GM19324 (cell line): ENCODE results near the gene NDUFA13.

Source experiments
- ATAC-seq: cut with Tn5 transposase; IDR thresholded peaks from one replicate; pipeline ENCODE4 v1.9.1; 2021; ENCODE audit warnings: mild to moderate bottlenecking, moderate library complexity; ENCODE audit not compliant: unreplicated experiment, low FRiP score

Gene NDUFA13

DNA sequence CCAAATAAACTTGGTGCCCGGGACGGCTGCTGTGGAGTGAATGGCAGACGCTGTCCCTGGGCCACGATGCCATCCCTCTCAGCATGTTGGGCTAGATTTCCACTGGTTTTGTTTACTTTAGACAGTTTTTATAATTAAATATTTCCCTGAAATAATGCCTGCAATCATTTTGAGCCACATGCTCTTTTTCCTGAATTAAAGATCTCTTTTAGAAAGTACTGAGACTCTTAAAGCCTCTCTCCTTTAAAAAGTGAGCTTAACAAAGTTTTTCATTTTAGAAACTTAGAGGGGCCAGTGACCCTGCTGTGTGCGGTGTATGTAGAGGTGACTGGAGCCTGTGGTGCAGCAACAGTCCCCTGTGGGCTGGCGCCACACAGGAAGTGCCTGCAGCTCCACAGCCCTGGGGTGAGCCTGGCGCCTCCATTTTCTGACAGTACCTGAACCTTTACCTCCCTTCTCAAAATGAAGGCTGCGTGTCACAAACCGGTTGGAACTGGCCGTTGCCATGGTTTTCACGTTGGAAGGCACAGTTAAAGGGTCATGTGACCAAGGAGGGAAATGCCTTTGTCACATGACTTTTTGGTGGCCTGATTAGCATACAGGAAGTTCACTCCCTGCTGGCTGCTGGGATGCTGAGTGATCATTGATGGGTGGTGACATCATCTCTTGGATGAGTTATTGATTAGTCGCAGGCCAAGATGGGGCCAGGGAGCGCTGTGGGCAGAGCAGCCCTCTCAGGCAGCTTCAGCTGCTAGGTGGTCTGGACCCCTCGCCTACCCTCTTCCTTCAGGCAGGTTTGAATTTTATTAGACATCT, 26.9 kb upstream of the NDUFA13 start:
- ATAC-seq = no peak

GRCh38 chr19:19489804-19490204, 26.2 kb upstream of the NDUFA13 start:
- no peak for ATAC-seq

DNA sequence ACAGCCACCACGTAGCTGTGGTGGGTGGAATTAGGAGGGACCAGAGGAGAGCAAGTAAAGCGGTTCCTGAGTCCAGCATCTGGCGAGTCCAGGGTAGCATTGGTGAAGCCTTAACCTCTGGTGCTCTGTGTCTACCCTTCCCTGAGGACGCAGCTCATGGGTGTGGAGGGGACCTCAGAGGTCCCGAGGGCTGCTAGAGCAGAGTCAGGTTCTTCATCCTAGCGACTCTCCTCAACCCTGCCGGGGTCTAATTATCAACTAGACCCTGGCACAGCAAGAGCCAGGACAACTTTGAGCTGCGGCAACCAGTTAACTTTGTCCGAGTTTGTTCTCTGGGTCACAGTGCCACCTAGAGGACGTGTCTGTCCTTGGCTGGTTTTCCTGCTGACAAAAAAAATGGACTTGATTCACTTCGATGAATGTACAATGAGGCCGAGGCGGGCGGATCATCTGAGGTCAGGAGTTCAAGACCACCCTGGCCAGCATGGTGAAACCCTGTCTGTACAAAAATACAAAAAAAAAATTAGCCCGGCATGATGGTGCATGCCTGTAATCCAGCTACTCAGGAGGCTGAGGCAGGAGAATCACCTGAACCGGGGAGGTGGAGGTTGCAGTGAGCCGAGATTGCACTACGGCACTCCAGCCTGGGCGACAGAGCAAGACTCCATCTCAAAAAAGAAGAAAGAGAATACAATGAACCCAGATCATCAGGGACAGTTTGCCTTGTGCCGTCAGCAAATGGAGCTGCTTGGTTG, 25.6 kb upstream of the NDUFA13 start:
- no peak for ATAC-seq

DNA sequence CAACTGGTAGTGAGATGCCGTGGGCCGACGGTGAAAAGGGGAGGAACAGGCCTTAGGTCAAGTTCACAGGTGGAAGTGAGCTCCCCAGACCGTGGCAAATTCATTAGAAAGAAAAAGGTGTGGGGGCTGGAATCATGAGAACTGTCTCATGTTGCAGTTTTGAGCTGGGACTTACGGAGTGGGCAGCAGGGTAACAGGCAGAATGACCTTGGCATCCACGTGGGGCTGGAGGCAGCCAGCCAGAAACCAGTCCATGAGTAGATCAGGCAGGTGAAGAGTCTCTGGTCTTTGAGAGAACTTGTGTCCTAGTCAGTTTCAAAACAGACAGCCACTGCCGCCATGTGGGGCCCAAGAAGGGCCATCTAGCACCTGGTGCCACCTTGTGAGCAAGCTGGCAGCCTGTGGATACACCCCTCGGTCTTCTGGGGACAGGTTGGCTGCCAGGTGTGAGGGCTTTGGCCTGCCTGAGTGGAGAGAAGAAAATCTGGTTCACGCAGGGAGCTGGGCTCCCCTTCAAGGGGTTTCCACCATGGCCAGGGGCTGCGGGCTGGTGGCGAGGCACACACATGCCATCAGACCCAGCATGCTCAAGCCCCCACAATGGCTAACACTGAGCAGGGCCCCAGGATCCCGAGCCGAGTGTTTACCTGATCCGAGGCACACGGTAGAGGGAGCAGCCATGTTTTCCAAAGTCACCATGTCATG, 24.6 kb upstream of the NDUFA13 start:
- ATAC-seq = no peak

DNA sequence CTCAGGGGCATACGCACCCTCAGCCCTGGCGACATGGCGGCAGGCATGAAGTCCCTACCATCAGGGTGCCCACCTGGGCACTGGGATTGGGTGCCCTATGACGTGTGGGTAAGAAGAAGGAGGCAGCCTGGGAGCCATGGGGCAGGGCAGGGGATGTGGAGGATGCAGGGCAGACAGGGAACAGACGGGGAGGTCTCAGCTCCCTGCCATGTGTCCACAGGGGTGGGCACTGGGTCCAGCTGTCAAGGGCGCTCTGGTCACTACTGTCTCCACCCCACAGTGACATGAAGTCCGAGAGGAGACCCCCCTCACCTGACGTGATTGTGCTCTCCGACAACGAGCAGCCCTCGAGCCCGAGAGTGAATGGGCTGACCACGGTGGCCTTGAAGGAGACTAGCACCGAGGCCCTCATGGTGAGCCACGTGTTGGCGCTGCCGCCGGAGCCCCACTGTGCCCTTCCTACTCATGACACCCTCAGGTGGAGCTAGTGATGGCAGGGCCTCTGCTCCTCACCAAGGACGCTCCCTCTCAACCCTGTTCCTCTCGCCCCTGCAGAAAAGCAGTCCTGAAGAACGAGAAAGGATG, 23.9 kb upstream of the NDUFA13 start:
- no peak for ATAC-seq

DNA sequence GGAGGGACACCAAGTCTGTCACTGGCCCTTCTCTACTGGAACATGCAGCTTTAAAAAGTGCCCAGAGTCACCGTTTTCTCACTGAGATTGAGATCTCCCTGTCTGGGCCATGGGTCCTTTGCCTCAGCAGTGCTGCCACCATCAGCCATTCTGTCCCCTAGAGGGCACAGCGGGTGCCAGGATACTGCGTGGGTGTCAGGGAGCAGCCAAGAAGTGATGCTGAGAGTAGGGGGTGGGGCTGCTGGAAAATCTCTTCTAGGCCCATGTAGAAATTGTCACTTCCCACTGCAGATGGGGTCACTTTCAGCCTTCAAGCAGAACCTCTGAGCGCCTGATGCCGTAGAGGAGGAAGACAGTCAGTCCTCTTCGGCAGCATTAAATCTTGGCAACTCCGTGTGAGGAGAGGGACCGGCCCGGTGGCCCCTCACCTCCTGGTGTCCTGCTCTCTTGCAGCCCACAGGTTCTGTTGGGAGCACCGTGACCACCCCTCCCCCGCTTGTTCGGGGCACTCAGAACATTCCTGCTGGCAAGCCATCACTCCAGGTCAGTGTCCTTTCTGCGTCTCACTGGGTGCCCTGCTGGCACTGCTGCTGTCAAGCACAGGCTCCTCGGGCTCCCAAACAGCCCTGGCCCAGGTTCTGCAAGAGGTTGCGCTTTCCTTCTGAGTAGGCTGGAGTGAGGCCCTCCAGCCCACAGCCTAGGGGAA, 22.0 kb upstream of the NDUFA13 start:
- ATAC-seq = no peak

GRCh38 chr19:19495614-19496603, 20.1 kb upstream of the NDUFA13 start:
- no peak for ATAC-seq

- no peak for ATAC-seq
Observed at GRCh38 chr19:19498255-19498991, 17.6 kb upstream of the NDUFA13 start.

DNA sequence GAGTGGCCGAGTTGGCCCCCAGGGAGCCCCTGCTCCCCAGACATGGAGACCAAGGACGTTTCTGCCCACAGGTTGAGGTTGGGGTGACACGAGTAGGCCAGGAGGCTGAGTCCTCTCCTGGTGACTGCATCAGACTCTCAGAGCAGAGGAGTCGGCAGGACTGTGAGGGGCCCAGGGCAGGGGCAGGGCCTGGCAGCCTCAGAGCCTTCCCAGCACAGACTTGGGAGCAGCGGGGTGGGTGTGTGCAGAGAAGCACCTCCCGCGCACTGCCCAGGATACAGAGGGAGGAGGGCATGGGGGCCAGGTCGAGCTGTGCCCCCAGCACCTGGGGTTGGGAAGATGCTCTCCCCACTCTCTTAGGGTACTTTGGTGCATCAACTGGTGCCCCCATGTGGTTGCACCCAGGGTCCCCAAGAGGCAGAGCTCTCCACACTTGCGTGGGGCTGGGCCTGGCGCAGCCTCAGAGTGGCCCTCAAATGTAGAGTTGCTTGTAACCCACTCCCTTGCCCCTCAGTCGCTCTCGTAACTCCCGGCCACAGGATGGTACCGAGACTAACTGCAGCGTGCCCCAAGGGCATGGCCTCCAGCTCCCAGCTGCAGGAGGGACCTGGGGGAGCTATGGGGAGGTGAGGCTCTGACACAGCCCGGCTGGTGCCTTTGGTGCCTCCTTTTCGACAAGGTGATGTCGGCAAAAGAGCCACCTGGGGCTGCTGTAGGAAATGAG, 16.6 kb upstream of the NDUFA13 start:
- ATAC-seq = no peak

DNA sequence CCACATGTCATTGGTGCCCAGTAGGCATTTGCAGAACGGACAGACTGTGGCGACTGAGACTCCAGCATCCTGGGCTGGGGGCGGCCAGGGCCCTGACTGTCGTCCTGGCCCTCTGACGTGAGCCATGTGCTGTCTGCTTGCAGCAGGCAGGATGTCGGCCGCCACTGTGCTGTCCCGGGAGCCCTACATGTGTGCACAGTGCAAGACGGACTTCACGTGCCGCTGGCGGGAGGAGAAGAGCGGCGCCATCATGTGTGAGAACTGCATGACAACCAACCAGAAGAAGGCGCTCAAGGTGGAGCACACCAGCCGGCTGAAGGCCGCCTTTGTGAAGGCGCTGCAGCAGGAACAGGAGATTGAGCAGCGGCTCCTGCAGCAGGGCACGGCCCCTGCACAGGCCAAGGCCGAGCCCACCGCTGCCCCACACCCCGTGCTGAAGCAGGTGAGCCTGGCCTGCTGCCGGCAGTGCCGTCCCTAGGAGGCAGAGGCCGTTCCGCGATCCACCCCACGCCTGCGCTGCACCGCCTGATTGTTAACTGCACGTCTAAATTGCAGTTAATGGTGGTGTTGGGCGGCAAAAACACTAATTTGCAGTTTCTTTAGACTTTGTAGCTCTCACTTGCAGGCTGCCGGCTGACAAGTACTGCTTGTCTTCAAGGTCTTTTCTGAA, 14.9 kb upstream of the NDUFA13 start:
- no peak for ATAC-seq

- ATAC-seq = no peak
Observed at GRCh38 chr19:19501798-19502197, 14.2 kb upstream of the NDUFA13 start.

- ATAC-seq = no peak
Observed at GRCh38 chr19:19502281-19502680, 13.7 kb upstream of the NDUFA13 start.

- no peak for ATAC-seq
Observed at GRCh38 chr19:19502808-19503602, 13.0 kb upstream of the NDUFA13 start.

- ATAC-seq = no peak
Observed at GRCh38 chr19:19504754-19505668, 11.0 kb upstream of the NDUFA13 start.

- ATAC-seq = no peak
Observed at GRCh38 chr19:19505669-19506326, 10.2 kb upstream of the NDUFA13 start.
